ENCODE data around the gene SMARCC1.

SMARCC1 gene

DNA sequence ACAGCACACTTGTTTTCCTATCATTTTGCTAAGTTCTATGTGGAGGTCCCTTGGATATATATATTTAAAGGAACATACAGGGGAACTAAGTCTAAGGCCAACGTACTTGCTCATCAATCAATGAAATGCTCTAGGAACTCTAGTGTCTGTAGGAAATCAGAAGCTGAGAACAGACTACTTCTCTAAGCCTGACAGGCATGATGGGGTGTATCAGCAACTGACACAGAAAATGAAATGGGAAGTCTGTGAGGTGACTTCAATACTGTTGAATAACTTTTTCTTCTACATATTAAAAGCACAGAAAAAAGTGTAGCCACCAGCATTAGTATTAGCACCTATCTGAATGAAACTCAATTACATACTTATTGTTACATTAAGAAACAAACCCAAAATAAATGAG lies 146.2 kb downstream of the SMARCC1 start:
- Histone ChIP-seq H3K4me3 (ENCODE audit: low read length, poor library complexity, severe bottlenecking) (no peak overlapping the region), H2AFZ (ENCODE audit: low read length) (no peak overlapping the region), H3K4me2 (ENCODE audit: low read depth, low read length, poor library complexity, severe bottlenecking) (no peak overlapping the region), H3K36me3 (ENCODE audit: insufficient read depth, low read length) (peaks cover 84% of the 10 kb centered on the region), H3K27me3 (ENCODE audit: insufficient read depth, low read length, poor library complexity, severe bottlenecking) (no peaks in the 10 kb centered on the region), H3K79me2 (ENCODE audit: insufficient read depth, low read length) (peaks cover 9% of the 10 kb centered on the region; the same call in 1 of the 2 replicates), H3K9ac (ENCODE audit: low read depth, low read length, poor library complexity, severe bottlenecking) (no peak overlapping the region), H3K4me1 (ENCODE audit: insufficient read depth, low read length, poor library complexity, severe bottlenecking) (no peaks in the 10 kb centered on the region), H3K9me2 (replicated peaks; ENCODE audit: low read depth, low read length) (no peaks in the 10 kb centered on the region), H3F3A (ENCODE audit: low read depth) (no peaks in the 10 kb centered on the region), H4K20me1 (ENCODE audit: insufficient read depth, low read length, poor library complexity, severe bottlenecking) (peaks cover 8% of the 10 kb centered on the region), H3K9me3 (ENCODE audit: insufficient read depth, low read depth, low read length) (no peaks in the 10 kb centered on the region)
- TF ChIP-seq, protein P1, sequence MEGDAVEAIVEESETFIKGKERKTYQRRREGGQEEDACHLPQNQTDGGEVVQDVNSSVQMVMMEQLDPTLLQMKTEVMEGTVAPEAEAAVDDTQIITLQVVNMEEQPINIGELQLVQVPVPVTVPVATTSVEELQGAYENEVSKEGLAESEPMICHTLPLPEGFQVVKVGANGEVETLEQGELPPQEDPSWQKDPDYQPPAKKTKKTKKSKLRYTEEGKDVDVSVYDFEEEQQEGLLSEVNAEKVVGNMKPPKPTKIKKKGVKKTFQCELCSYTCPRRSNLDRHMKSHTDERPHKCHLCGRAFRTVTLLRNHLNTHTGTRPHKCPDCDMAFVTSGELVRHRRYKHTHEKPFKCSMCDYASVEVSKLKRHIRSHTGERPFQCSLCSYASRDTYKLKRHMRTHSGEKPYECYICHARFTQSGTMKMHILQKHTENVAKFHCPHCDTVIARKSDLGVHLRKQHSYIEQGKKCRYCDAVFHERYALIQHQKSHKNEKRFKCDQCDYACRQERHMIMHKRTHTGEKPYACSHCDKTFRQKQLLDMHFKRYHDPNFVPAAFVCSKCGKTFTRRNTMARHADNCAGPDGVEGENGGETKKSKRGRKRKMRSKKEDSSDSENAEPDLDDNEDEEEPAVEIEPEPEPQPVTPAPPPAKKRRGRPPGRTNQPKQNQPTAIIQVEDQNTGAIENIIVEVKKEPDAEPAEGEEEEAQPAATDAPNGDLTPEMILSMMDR (conservative IDR thresholded peaks at IDR 0.05; ENCODE audit: low read length), result no peak
- TF ChIP-seq EZH2phosphoT487 (IDR thresholded peaks at IDR 0.05; ENCODE audit: borderline replicate concordance), result no peak

DNA sequence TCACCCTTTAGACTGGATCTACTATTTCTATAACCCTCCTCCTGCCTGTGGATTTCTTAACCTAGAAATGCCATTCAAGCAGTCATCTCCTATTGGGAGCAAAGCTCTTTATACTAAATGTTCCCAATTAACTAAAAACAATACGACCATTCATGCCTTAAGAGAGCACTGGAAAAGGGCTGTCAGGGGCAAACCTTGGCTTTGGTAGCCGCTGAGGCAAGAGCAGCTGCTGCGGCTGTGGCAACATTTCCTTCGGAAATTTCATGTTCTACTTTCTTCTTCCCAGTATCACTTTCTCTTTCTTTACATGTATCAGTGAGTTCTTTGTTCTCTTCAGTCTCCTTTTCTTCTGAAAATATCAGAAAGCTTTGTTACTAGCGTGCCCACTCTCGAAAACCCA lies 146.7 kb downstream of the SMARCC1 start:
- H3K4me1 ChIP-seq (ENCODE audit: insufficient read depth, low read length, poor library complexity, severe bottlenecking), result no peaks in the 10 kb centered on the region
- peaks cover 86% of the 10 kb centered on the region for H3K36me3 ChIP-seq (ENCODE audit: insufficient read depth, low read length)
- H3K4me3 ChIP-seq (ENCODE audit: low read length, poor library complexity, severe bottlenecking), result no peak overlapping the region
- peaks cover 5% of the 10 kb centered on the region; the same call in 1 of the 2 replicates for H3K79me2 ChIP-seq (ENCODE audit: insufficient read depth, low read length)
- peaks cover 8% of the 10 kb centered on the region for H4K20me1 ChIP-seq (ENCODE audit: insufficient read depth, low read length, poor library complexity, severe bottlenecking)
- H3K9ac ChIP-seq (ENCODE audit: low read depth, low read length, poor library complexity, severe bottlenecking), result no peak overlapping the region
- no peak for TF ChIP-seq EZH2phosphoT487 (IDR thresholded peaks at IDR 0.05; ENCODE audit: borderline replicate concordance)
- TF ChIP-seq, protein P1 (conservative IDR thresholded peaks at IDR 0.05; ENCODE audit: low read length), result no peak
- H3K9me3 ChIP-seq (ENCODE audit: insufficient read depth, low read depth, low read length), result no peaks in the 10 kb centered on the region
- no peaks in the 10 kb centered on the region for H3K27me3 ChIP-seq (ENCODE audit: insufficient read depth, low read length, poor library complexity, severe bottlenecking)
- no peaks in the 10 kb centered on the region for H3F3A ChIP-seq (ENCODE audit: low read depth)
- no peak overlapping the region for H2AFZ ChIP-seq (ENCODE audit: low read length)
- H3K4me2 ChIP-seq (ENCODE audit: low read depth, low read length, poor library complexity, severe bottlenecking), result no peak overlapping the region
- H3K9me2 ChIP-seq (replicated peaks; ENCODE audit: low read depth, low read length), result no peaks in the 10 kb centered on the region

DNA sequence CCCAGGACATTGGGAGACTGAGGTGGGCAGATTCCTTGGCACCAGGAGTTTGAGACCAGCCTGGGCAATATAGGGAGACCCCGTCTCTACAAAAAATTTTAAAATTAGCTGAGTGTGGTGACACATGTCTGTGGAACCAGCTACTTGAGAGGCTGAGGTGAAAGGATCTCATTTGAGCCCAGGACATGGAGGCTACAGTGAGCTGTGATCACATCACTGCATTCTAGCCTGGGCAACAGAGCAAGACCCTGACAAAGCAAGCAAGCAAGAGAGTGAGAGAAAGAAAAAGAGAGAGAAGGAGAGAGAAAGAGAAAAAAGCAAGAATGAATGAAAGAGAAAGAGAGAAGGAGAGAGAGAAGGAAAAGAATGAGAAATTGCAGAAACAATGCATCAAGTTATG lies 150.9 kb downstream of the SMARCC1 start:
- H3K4me1 ChIP-seq (ENCODE audit: insufficient read depth, low read length, poor library complexity, severe bottlenecking), result no peaks in the 10 kb centered on the region
- no peaks in the 10 kb centered on the region for H3K9me2 ChIP-seq (replicated peaks; ENCODE audit: low read depth, low read length)
- H3K79me2 ChIP-seq (ENCODE audit: insufficient read depth, low read length), result no peaks in the 10 kb centered on the region
- no peaks in the 10 kb centered on the region for H3K9me3 ChIP-seq (ENCODE audit: insufficient read depth, low read depth, low read length)
- H3K4me3 ChIP-seq (ENCODE audit: low read length, poor library complexity, severe bottlenecking), result no peak overlapping the region
- H3K4me2 ChIP-seq (ENCODE audit: low read depth, low read length, poor library complexity, severe bottlenecking), result no peak overlapping the region
- no peaks in the 10 kb centered on the region for H3F3A ChIP-seq (ENCODE audit: low read depth)
- no peaks in the 10 kb centered on the region for H3K27me3 ChIP-seq (ENCODE audit: insufficient read depth, low read length, poor library complexity, severe bottlenecking)
- no peak overlapping the region for H3K9ac ChIP-seq (ENCODE audit: low read depth, low read length, poor library complexity, severe bottlenecking)
- H3K36me3 ChIP-seq (ENCODE audit: insufficient read depth, low read length), result peaks cover 93% of the 10 kb centered on the region
- peaks cover 3% of the 10 kb centered on the region for H4K20me1 ChIP-seq (ENCODE audit: insufficient read depth, low read length, poor library complexity, severe bottlenecking)
- no peak overlapping the region for H2AFZ ChIP-seq (ENCODE audit: low read length)
- TF ChIP-seq, protein P1 (conservative IDR thresholded peaks at IDR 0.05; ENCODE audit: low read length), result no peak
- TF ChIP-seq EZH2phosphoT487 (IDR thresholded peaks at IDR 0.05; ENCODE audit: borderline replicate concordance), result no peak

Measured in Loucy (cell line).